GM18499 (cell line): ENCODE measurements around the gene IFITM2.

Experiments
- ATAC-seq: cut with Tn5 transposase; IDR thresholded peaks from one replicate; pipeline ENCODE4 v1.9.1; 2021; ENCODE audit warnings: moderate number of reproducible peaks; ENCODE audit not compliant: insufficient read depth, unreplicated experiment

IFITM2 gene

DNA sequence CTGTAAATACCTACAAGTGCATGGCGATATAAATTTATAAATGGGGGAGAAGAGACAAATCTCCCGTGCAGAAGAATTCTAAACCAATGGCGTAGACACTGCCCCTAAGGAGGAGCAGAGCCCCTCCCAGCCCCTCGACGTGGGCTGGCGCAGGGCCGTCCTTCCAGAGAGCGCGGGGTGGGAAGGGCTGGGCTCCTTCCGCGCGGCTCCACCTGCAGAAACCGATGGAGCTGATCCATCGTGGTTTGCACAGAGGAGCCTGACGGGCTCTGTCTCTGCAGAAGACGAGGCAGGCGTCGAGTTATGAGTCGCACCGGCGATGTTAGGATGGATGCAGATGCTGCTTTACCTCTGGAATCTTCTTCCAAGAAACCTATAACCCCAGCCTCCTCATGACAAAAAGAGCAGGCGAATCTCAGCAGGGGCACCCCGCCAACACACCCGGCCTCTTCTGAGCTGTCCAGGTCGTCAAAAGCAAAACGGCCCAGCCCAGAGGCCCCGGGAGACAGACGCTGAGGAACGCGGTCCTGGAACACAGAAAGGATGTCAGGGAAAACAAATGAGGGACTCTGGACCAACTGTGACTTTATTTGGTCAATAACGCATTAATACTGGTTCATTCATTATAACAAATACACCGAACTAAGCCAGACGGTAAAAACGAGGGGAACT lies 50.6 kb downstream of the IFITM2 start:
- ATAC-seq: no peak
